ENCODE data around the gene ESD.

DNA sequence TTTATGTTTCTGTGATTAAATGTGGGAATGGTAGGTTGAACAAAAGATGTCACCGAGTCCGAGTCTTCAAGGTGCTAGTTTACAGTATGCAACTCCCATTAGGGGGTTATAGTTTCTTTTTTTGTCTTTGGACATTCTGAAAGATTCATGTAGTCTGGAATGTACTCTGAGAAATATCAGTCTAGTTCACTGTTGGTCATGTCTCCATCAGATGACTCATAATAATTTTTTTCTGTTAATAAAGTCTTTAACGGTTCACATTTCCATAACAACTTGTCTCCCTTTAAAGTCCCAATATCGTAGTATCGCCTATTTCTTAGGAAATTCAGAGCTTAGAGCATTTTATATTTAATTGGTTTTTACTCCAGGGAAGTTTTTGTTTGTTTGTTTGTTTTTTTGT is 13.5 kb upstream of the ESD start:
- TF ChIP-seq, protein P1, sequence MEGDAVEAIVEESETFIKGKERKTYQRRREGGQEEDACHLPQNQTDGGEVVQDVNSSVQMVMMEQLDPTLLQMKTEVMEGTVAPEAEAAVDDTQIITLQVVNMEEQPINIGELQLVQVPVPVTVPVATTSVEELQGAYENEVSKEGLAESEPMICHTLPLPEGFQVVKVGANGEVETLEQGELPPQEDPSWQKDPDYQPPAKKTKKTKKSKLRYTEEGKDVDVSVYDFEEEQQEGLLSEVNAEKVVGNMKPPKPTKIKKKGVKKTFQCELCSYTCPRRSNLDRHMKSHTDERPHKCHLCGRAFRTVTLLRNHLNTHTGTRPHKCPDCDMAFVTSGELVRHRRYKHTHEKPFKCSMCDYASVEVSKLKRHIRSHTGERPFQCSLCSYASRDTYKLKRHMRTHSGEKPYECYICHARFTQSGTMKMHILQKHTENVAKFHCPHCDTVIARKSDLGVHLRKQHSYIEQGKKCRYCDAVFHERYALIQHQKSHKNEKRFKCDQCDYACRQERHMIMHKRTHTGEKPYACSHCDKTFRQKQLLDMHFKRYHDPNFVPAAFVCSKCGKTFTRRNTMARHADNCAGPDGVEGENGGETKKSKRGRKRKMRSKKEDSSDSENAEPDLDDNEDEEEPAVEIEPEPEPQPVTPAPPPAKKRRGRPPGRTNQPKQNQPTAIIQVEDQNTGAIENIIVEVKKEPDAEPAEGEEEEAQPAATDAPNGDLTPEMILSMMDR (IDR thresholded peaks at IDR 0.05) = no peak
- no peak for TF ChIP-seq POLR2A (IDR thresholded peaks at IDR 0.05)
